ENCODE results near the gene PHETA1. TPM values are rescaled to one million over a fixed set of nuclear protein-coding genes. Genes with fewer than 3 reads are reported as not detected.
"Not testable (repeated sequence)": the region's sequence is repeated elsewhere in the genome, so short reads cannot be mapped to it uniquely, and the experiment has no call there.

PHETA1 gene
- polyA plus RNA-seq, 1 of the 3 experiments (the other 2 are of a cell fraction) = 7.3 TPM

GRCh38 chr12:111404362-111405148 lies 35.7 kb upstream of the PHETA1 start:
- ChIA-PET POLR2A (no interaction called here), CTCF (interaction anchor here (0.6 to 19.6 kb wide), 9 partner anchors 8 to 350 kb away, joined by 3 to 618 read pairs (median 4); no protein-coding TSS in a partner anchor)
- no peaks in the 10 kb centered on the region for H3K9me2 ChIP-seq
- H3K36me3 ChIP-seq (replicated peaks in 1 of 2; ENCODE audit: control insufficient read depth in 1 of 2, insufficient read depth in 2 of 2, low read length in 1 of 2) = no peaks in the 10 kb centered on the region
- WGBS (ENCODE audit: low lambda C conversion rate) = 57% methylated on average over 15 of the region's 21 CpGs
- peak; percentile 51 for DNase-seq
- H3K27me3 ChIP-seq (ENCODE audit: insufficient read depth) = no peaks in the 10 kb centered on the region
- H3K9me3 ChIP-seq = no peaks in the 10 kb centered on the region
- no peak overlapping the region; a peak in 1 of 4 replicates for H3K27ac ChIP-seq (ENCODE audit: low read depth in 2 of 2, low read length in 1 of 2)
- H4K20me1 ChIP-seq (ENCODE audit: insufficient read depth) = 0 out of 2 replicates have a peak, but pooled peaks cover 3% of the 10 kb centered on the region
- peak overlapping the region; percentile 88; the same call in 1 of the 2 replicates for H2AFZ ChIP-seq (ENCODE audit: low read depth)
- H3K4me1 ChIP-seq (ENCODE audit: control insufficient read depth in 1 of 2, insufficient read depth in 2 of 2, low read depth in 1 of 2, low read length in 1 of 2) = peaks cover 24 to 29% of the 10 kb centered on the region in 2 experiments; a peak in 3 of 4 replicates
- H3F3A ChIP-seq (replicated peaks; ENCODE audit: insufficient read depth) = peaks cover 22% of the 10 kb centered on the region
- H3K79me2 ChIP-seq (ENCODE audit: insufficient read depth) = peaks cover 38% of the 10 kb centered on the region
- H3K4me2 ChIP-seq = peak overlapping the region; percentile 72
- H3K4me3 ChIP-seq (ENCODE audit: low read depth in 2 of 2, low read length in 1 of 2) = peak overlapping the region; percentile 92
- no peak overlapping the region; the same call in 1 of the 2 replicates for H3K9ac ChIP-seq
- TF ChIP-seq EP300 (IDR thresholded peaks at IDR 0.05; ENCODE audit: borderline replicate concordance in 1 of 2, low read depth in 1 of 2, low read length in 1 of 2) (no peak), REST (IDR thresholded peaks at IDR 0.05; ENCODE audit: low read depth, low read length) (no peak), TEAD4 (IDR thresholded peaks at IDR 0.05; ENCODE audit: borderline replicate concordance, insufficient read depth) (no peak), RCOR1 (IDR thresholded peaks at IDR 0.05; ENCODE audit: low read length) (no peak), FOSL2 (IDR thresholded peaks at IDR 0.05; ENCODE audit: borderline replicate concordance, low read depth) (no peak), GATA2 (CRISPR knock-in tag; IDR thresholded peaks at IDR 0.05) (no peak), RAD21 (IDR thresholded peaks at IDR 0.05; ENCODE audit: low read length) (no peak), SIN3A (IDR thresholded peaks at IDR 0.05; ENCODE audit: borderline replicate concordance, low read depth, low read length) (no peak), SMC3 (IDR thresholded peaks at IDR 0.05; ENCODE audit: low read depth, low read length) (no peak), YY1 (IDR thresholded peaks at IDR 0.05; ENCODE audit: low read depth) (no peak), EZH2phosphoT487 (IDR thresholded peaks at IDR 0.05; ENCODE audit: borderline replicate concordance, low read depth) (no peak), MEF2A (IDR thresholded peaks at IDR 0.05; ENCODE audit: borderline replicate concordance, low read depth) (no peak), ELF1 (IDR thresholded peaks at IDR 0.05) (no peak), POLR2AphosphoS5 (IDR thresholded peaks at IDR 0.05; ENCODE audit: low read depth, low read length) (no peak), GABPA (IDR thresholded peaks at IDR 0.05; ENCODE audit: low read depth) (no peak), MXI1 (IDR thresholded peaks at IDR 0.05; ENCODE audit: low read depth, low read length) (no peak), CHD2 (IDR thresholded peaks at IDR 0.05; ENCODE audit: low read length, partially characterized antibody) (no peak), NRF1 (IDR thresholded peaks at IDR 0.05; ENCODE audit: low read depth, low read length) (no peak)
- TF ChIP-seq, protein P1, sequence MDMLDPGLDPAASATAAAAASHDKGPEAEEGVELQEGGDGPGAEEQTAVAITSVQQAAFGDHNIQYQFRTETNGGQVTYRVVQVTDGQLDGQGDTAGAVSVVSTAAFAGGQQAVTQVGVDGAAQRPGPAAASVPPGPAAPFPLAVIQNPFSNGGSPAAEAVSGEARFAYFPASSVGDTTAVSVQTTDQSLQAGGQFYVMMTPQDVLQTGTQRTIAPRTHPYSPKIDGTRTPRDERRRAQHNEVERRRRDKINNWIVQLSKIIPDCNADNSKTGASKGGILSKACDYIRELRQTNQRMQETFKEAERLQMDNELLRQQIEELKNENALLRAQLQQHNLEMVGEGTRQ (IDR thresholded peaks at IDR 0.05; ENCODE audit: borderline replicate concordance, low read depth, low read length) = no peak

DNA sequence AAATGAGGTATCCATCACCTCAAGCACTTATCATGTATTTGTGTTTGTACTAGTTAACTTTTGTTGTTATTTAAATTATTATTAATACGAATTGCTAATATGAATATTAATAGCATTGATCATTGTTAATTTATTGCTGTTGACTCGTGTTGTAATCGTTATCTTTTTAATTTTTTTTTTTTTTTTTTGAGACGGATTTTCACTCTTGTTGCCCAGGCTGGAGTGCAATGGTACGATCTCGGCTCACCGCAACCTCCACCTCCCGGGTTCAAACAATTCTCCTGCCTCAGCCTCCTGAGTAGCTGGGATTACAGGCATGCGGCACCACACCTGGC lies 33.6 kb upstream of the PHETA1 start:
- H3K9me2 ChIP-seq; H3K9me3 ChIP-seq; H2AFZ ChIP-seq (ENCODE audit: low read depth); H3K27ac ChIP-seq (ENCODE audit: low read depth in 2 of 2, low read length in 1 of 2); H3K36me3 ChIP-seq (replicated peaks in 1 of 2; ENCODE audit: control insufficient read depth in 1 of 2, insufficient read depth in 2 of 2, low read length in 1 of 2); H3K4me2 ChIP-seq; H3K27me3 ChIP-seq (ENCODE audit: insufficient read depth); H4K20me1 ChIP-seq (ENCODE audit: insufficient read depth); H3K4me3 ChIP-seq (ENCODE audit: low read depth in 2 of 2, low read length in 1 of 2); DNase-seq; H3K9ac ChIP-seq; POLR2A ChIA-PET: not testable (repeated sequence)
- H3K79me2 ChIP-seq (ENCODE audit: insufficient read depth) = peaks cover 17% of the 10 kb centered on the region
- peaks cover 7 to 12% of the 10 kb centered on the region in 2 experiments; a peak in 3 of 4 replicates for H3K4me1 ChIP-seq (ENCODE audit: control insufficient read depth in 1 of 2, insufficient read depth in 2 of 2, low read depth in 1 of 2, low read length in 1 of 2)
- 95% methylated on average over 9 of the region's 9 CpGs for WGBS (ENCODE audit: low lambda C conversion rate)
- peaks cover 15% of the 10 kb centered on the region for H3F3A ChIP-seq (replicated peaks; ENCODE audit: insufficient read depth)
- CTCF ChIA-PET = interaction anchor here (2.1 to 19.6 kb wide), 2 partner anchors 48 to 127 kb away, joined by 6 to 618 read pairs; no protein-coding TSS in a partner anchor
